H1 (cell line): Measurements from ENCODE around the gene DNAH12. TPM values are rescaled to one million over a fixed set of nuclear protein-coding genes. Genes with fewer than 3 reads are reported as not detected.

ENCODE experiments used
- CTCF ChIA-PET: fragments of 300-600 bp; sonication (Branson Sonifier 250); formaldehyde crosslinking; loops from one replicate; lab custom pipeline; 2021; ENCODE audit not compliant: partially characterized antibody; lab: Charles Lee
- POLR2A ChIA-PET: fragments of 300-600 bp; sonication (Branson Sonifier 250); formaldehyde crosslinking; loops from one replicate; lab custom pipeline; 2021; ENCODE audit warnings: inconsistent platforms; ENCODE audit not compliant: partially characterized antibody; lab: Charles Lee
- DNase-seq, 2 experiments: peaks; one replicate each; pipeline versions ENCODE4 v3.0.0 to v3.0.0-alpha.2; 2010 to 2022; ENCODE audit warnings: low spot score in 2 of 2, low read depth in 1 of 2, mixed read lengths in 1 of 2
- FAIRE-seq: peaks from 2 replicates; lab custom pipeline; 2011; peaks lifted over from hg19 to GRCh38; lab: Jason Lieb, UNC
- H2AFZ ChIP-seq: 2 replicates; pipeline ENCODE4 v1.8.1; 2012; ENCODE audit warnings: low read length, inconsistent platforms
- H2AK5ac ChIP-seq: 2 replicates; pipeline ENCODE4 v1.6.1; 2013; ENCODE audit warnings: low read depth, low read length
- H2BK120ac ChIP-seq: replicated peaks from 2 replicates; pipeline ENCODE3; 2013; ENCODE audit warnings: low read depth, low read length, inconsistent platforms
- H2BK12ac ChIP-seq: 2 replicates; pipeline ENCODE4 v1.6.1; 2013; ENCODE audit warnings: low read depth, low read length
- H2BK15ac ChIP-seq: 2 replicates; pipeline ENCODE4 v1.6.1; 2013; ENCODE audit warnings: low read length
- H2BK20ac ChIP-seq: 2 replicates; pipeline ENCODE4 v1.6.1; 2013; ENCODE audit warnings: low read length
- H2BK5ac ChIP-seq: 2 replicates; pipeline ENCODE4 v1.6.1; 2013; ENCODE audit warnings: low read depth, low read length
- H3K14ac ChIP-seq: 2 replicates; pipeline ENCODE4 v1.6.1; 2013; ENCODE audit warnings: inconsistent platforms; ENCODE audit not compliant: insufficient read length
- H3K18ac ChIP-seq: 2 replicates; pipeline ENCODE4 v1.6.1; 2013; ENCODE audit warnings: low read length; ENCODE audit errors: extremely low read depth
- H3K23ac ChIP-seq: 2 replicates; pipeline ENCODE4 v1.6.1; 2013; ENCODE audit warnings: inconsistent platforms; ENCODE audit not compliant: insufficient read length
- H3K23me2 ChIP-seq: 2 replicates; pipeline ENCODE4 v1.6.1; 2013; ENCODE audit warnings: low read depth, low read length
- H3K27ac ChIP-seq: 2 replicates; pipeline ENCODE4 v1.6.1; 2011; ENCODE audit warnings: low read depth, low read length, inconsistent platforms
- H3K27me3 ChIP-seq, 4 experiments: replicated peaks in 1 of 4; 1 replicate in 1 of 4; 2 replicates in 3 of 4; pipeline versions ENCODE4 v1.6.1 to v1.8.1; 2011 to 2013; ENCODE audit warnings: low read length in 3 of 4, mild to moderate bottlenecking in 3 of 4, inconsistent platforms in 2 of 4, mixed read lengths in 2 of 4, moderate library complexity in 1 of 4; ENCODE audit not compliant: control insufficient read depth in 3 of 4, insufficient read depth in 3 of 4; ENCODE audit errors: extremely low read depth in 1 of 4
- H3K36me3 ChIP-seq, 4 experiments: 2 replicates each; pipeline versions ENCODE4 v1.6.1 to v1.8.1; 2011 to 2013; ENCODE audit warnings: mild to moderate bottlenecking in 4 of 4, low read length in 3 of 4, moderate library complexity in 2 of 4, control low read depth in 1 of 4, inconsistent platforms in 1 of 4; ENCODE audit not compliant: insufficient read depth in 4 of 4, control insufficient read depth in 2 of 4
- H3K4ac ChIP-seq: replicated peaks from 2 replicates; pipeline ENCODE3; 2013; ENCODE audit warnings: low read length, low read depth, mixed read lengths, inconsistent platforms; ENCODE audit not compliant: insufficient read length
- H3K4me1 ChIP-seq, 4 experiments: replicated peaks in 1 of 4; 1 replicate in 1 of 4; 2 replicates in 3 of 4; pipeline versions ENCODE4 v1.6.1 to v1.8.1; 2011 to 2013; ENCODE audit warnings: low read length in 3 of 4, inconsistent platforms in 2 of 4, mixed read lengths in 1 of 4; ENCODE audit not compliant: insufficient read depth in 4 of 4, control insufficient read depth in 3 of 4
- H3K4me2 ChIP-seq, 2 experiments: 2 replicates each; pipeline versions ENCODE4 v1.6.1 to v1.8.1; 2011 to 2013; ENCODE audit warnings: low read depth in 2 of 2, low read length in 2 of 2, control low read depth in 1 of 2, inconsistent platforms in 1 of 2, mild to moderate bottlenecking in 1 of 2; ENCODE audit not compliant: insufficient read depth in 1 of 2
- H3K4me3 ChIP-seq, 4 experiments: fragments of 200-600, 300-600 bp in 1 of 4; sonication (generic), shearing (Covaris generic), sonication (Bioruptor Twin) in 1 of 4; 2 replicates each; pipeline versions ENCODE4 v1.5.1 to v1.8.1; 2011 to 2016; ENCODE audit warnings: low read length in 4 of 4, low read depth in 3 of 4, control low read depth in 2 of 4, inconsistent platforms in 2 of 4, mild to moderate bottlenecking in 2 of 4, mixed read lengths in 1 of 4, moderate library complexity in 1 of 4; ENCODE audit not compliant: insufficient read depth in 2 of 4; ENCODE audit errors: extremely low read depth in 1 of 4
- H3K56ac ChIP-seq: replicated peaks from 2 replicates; pipeline ENCODE3; 2013; ENCODE audit warnings: low read depth, mild to moderate bottlenecking, mixed read lengths, low read length, inconsistent platforms; ENCODE audit not compliant: insufficient read length
- H3K79me1 ChIP-seq: 2 replicates; pipeline ENCODE4 v1.6.1; 2013; ENCODE audit warnings: low read depth, low read length, control low read depth
- H3K79me2 ChIP-seq, 2 experiments: 2 replicates each; pipeline versions ENCODE4 v1.6.1 to v1.8.1; 2012 to 2013; ENCODE audit warnings: low read length in 2 of 2, mild to moderate bottlenecking in 2 of 2, inconsistent platforms in 1 of 2; ENCODE audit not compliant: insufficient read depth in 2 of 2, control insufficient read depth in 1 of 2
- H3K9ac ChIP-seq, 4 experiments: replicated peaks in 1 of 4; 1 replicate in 1 of 4; 2 replicates in 3 of 4; pipeline versions ENCODE4 v1.6.1 to v1.8.1; 2011 to 2013; ENCODE audit warnings: low read depth in 3 of 4, low read length in 3 of 4, control low read depth in 2 of 4, mild to moderate bottlenecking in 2 of 4, moderate library complexity in 2 of 4, inconsistent platforms in 1 of 4; ENCODE audit errors: extremely low read depth in 1 of 4
- H3K9me3 ChIP-seq, 2 experiments: 2 replicates each; pipeline versions ENCODE4 v1.6.1 to v1.8.1; 2012 to 2013; ENCODE audit warnings: mild to moderate bottlenecking in 2 of 2, moderate library complexity in 2 of 2, control low read depth in 1 of 2, inconsistent platforms in 1 of 2, low read depth in 1 of 2, low read length in 1 of 2, mixed read lengths in 1 of 2; ENCODE audit not compliant: insufficient read depth in 2 of 2
- H4K20me1 ChIP-seq, 2 experiments: replicated peaks in 1 of 2; 2 replicates each; pipeline versions ENCODE3 to v1.8.1; 2011 to 2013; ENCODE audit warnings: inconsistent platforms in 2 of 2, low read length in 2 of 2, mild to moderate bottlenecking in 1 of 2; ENCODE audit not compliant: insufficient read depth in 2 of 2, control insufficient read depth in 1 of 2
- H4K5ac ChIP-seq: 2 replicates; pipeline ENCODE4 v1.6.1; 2013; ENCODE audit warnings: low read length, low read depth, mixed read lengths, inconsistent platforms; ENCODE audit not compliant: insufficient read length
- H4K8ac ChIP-seq: 2 replicates; pipeline ENCODE4 v1.8.0; 2013; ENCODE audit warnings: mild to moderate bottlenecking, moderate library complexity, low read length, inconsistent platforms; ENCODE audit not compliant: insufficient read depth; ENCODE audit errors: extremely low read depth
- H4K91ac ChIP-seq: replicated peaks from 2 replicates; pipeline ENCODE3; 2013; ENCODE audit warnings: low read length, mixed read lengths, inconsistent platforms; ENCODE audit not compliant: insufficient read length
- ASH2L ChIP-seq: fragments of 200-600, 300-600 bp; sonication (generic); IDR thresholded peaks from one replicate; pipeline ENCODE4 v1.7.1; 2017; ENCODE audit warnings: low read length
- CBX5 ChIP-seq: fragments of 300-800, 300-1000 bp; sonication (generic); IDR thresholded peaks from 2 replicates; pipeline ENCODE4 v1.7.1; 2016; ENCODE audit warnings: antibody characterized with exemption, low read length, low read depth
- CTBP2 ChIP-seq: IDR thresholded peaks from 2 replicates; pipeline ENCODE4 v1.7.0; 2011; ENCODE audit warnings: borderline replicate concordance, mild to moderate bottlenecking, moderate library complexity, mixed read lengths, low read length; ENCODE audit not compliant: insufficient read depth, insufficient read length
- NRF1 ChIP-seq: IDR thresholded peaks from 2 replicates; pipeline ENCODE4 v1.6.1; 2011; ENCODE audit warnings: mild to moderate bottlenecking, low read depth, low read length, improper control_type of control experiment
- POLR2A ChIP-seq, 2 experiments: IDR thresholded peaks; 1 replicate in 1 of 2; 2 replicates in 1 of 2; pipeline ENCODE4 v1.6.1; 2011; ENCODE audit warnings: low read depth in 2 of 2, low read length in 2 of 2, mild to moderate bottlenecking in 2 of 2; ENCODE audit errors: control extremely low read depth in 1 of 2
- POLR2AphosphoS5 ChIP-seq: IDR thresholded peaks from 2 replicates; pipeline ENCODE4 v1.6.1; 2011; ENCODE audit warnings: low read depth, low read length
- SAP30 ChIP-seq: fragments of 300-600 bp; sonication (generic); IDR thresholded peaks from 2 replicates; pipeline ENCODE4 v1.7.1; 2012; ENCODE audit warnings: low read length, moderate library complexity, mild to moderate bottlenecking, inconsistent platforms; ENCODE audit not compliant: insufficient read depth, insufficient replicate concordance
- SIN3A ChIP-seq, 2 experiments: IDR thresholded peaks in 1 of 2; conservative IDR thresholded peaks in 1 of 2; 2 replicates each; pipeline ENCODE4 v1.6.1; 2011 to 2012; ENCODE audit warnings: low read length in 2 of 2, improper control_type of control experiment in 1 of 2, low read depth in 1 of 2, mild to moderate bottlenecking in 1 of 2
- SP4 ChIP-seq: IDR thresholded peaks from 2 replicates; pipeline ENCODE4 v1.6.1; 2012; ENCODE audit warnings: low read length, inconsistent platforms
- TAF7 ChIP-seq: optimal IDR thresholded peaks from 2 replicates; pipeline ENCODE3; 2011; ENCODE audit warnings: low read depth, mild to moderate bottlenecking, inconsistent platforms, low read length, moderate library complexity, borderline replicate concordance
- YY1 ChIP-seq: IDR thresholded peaks from 2 replicates; pipeline ENCODE4 v1.6.1; 2011; ENCODE audit warnings: low read depth, mild to moderate bottlenecking, low read length
- WGBS, 2 experiments: shearing (Covaris generic) in 1 of 2; methylation state at CpG; one replicate each; pipeline versions ENCODE4 v1.1.6 to v1.1.7; 2013 to 2015; ENCODE audit warnings: low lambda C conversion rate in 2 of 2, mixed read lengths in 2 of 2, inconsistent platforms in 1 of 2, low coverage in 1 of 2, missing lambda C conversion rate in 1 of 2; ENCODE audit not compliant: insufficient replicate concordance in 2 of 2, insufficient coverage in 1 of 2, insufficient read length in 1 of 2; ENCODE audit errors: extremely low coverage in 1 of 2, missing lambda C conversion rate in 1 of 2; 5-methylcytosine and 5-hydroxymethylcytosine counted together
- polyA plus RNA-seq, 7 experiments: library from polyadenylated mRNA; depleted of rRNA in 3 of 7; stranded (reverse) in 5 of 7; unstranded in 2 of 7; fragments of >200 nt in 5 of 7; fragments of 200-250 nt in 2 of 7; gene quantifications; 1 replicate in 5 of 7; 2 replicates in 1 of 7; 4 replicates in 1 of 7; pipeline versions ENCODE4 v1.2.1 to v1.2.3, GENCODE V29; 2011 to 2013; ENCODE audit warnings: missing spikeins in 2 of 7, mixed read lengths in 2 of 7
- total RNA-seq: library from RNA; stranded (reverse); fragmentation: NEBNext Ultra II Directional; extraction: Animal tissue kit (Norgen Biotek cat#: 25700); gene quantifications from 2 replicates; pipeline ENCODE4 v1.2.1, GENCODE V29; 2021
- TF ChIP-seq, protein P1 (sequence below): IDR thresholded peaks from 2 replicates; pipeline ENCODE4 v1.6.1; 2012; ENCODE audit warnings: inconsistent platforms

Gene DNAH12
- total and polyA plus RNA-seq, 2 of the 8 experiments (the other 6 are each of a cell fraction or from before 2014, with no cell fraction given), result not detected

- Histone ChIP-seq H2BK120ac (no peak overlapping the region), H3K79me1 (no peaks in the 10 kb centered on the region), H4K5ac (no peak overlapping the region), H3K79me2 (no peaks in the 10 kb centered on the region), H3K9ac (no peak overlapping the region), H3K23ac (no peak overlapping the region), H3K9me3 (no peaks in the 10 kb centered on the region), H3K36me3 (no peaks in the 10 kb centered on the region), H2AFZ (no peak overlapping the region), H3K18ac (no peak overlapping the region), H3K4me3 (no peak overlapping the region), H4K8ac (no peak overlapping the region), H4K20me1 (no peaks in the 10 kb centered on the region), H3K4me2 (no peak overlapping the region), H3K27ac (no peak overlapping the region), H4K91ac (no peak overlapping the region), H3K56ac (no peak overlapping the region), H2BK15ac (no peak overlapping the region), H3K27me3 (no peaks in the 10 kb centered on the region), H3K23me2 (no peaks in the 10 kb centered on the region), H3K14ac (no peak overlapping the region), H2BK20ac (no peak overlapping the region), H2BK5ac (no peak overlapping the region), H2BK12ac (no peak overlapping the region), H3K4me1 (no peaks in the 10 kb centered on the region), H3K4ac (no peak overlapping the region), H2AK5ac (no peak overlapping the region)
- ChIA-PET CTCF (no interaction called here), POLR2A (no interaction called here)
- 75% methylated on average over 2 of the region's 2 CpGs; no CpG with 5 or more reads in 1 of the 2 experiments for WGBS, 2 experiments
- no peak for DNase-seq
- TF ChIP-seq YY1, result no peak
- no peak for TF ChIP-seq ASH2L
- no peak for TF ChIP-seq POLR2A (IDR thresholded peaks at IDR 0.05; ENCODE audit: control extremely low read depth in 1 of 2, low read depth in 2 of 2, low read length in 2 of 2)
- TF ChIP-seq NRF1, result no peak
- TF ChIP-seq CBX5, result no peak
- no peak for TF ChIP-seq POLR2AphosphoS5
- TF ChIP-seq, protein P1, sequence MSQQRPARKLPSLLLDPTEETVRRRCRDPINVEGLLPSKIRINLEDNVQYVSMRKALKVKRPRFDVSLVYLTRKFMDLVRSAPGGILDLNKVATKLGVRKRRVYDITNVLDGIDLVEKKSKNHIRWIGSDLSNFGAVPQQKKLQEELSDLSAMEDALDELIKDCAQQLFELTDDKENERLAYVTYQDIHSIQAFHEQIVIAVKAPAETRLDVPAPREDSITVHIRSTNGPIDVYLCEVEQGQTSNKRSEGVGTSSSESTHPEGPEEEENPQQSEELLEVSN, result no peak
- no peak for TF ChIP-seq CTBP2
- no peak for TF ChIP-seq SAP30
- no peak for TF ChIP-seq SP4
- no peak for TF ChIP-seq SIN3A (conservative IDR thresholded peaks at IDR 0.05 in 1 of 2, IDR thresholded peaks at IDR 0.05 in 1 of 2; ENCODE audit: low read depth in 1 of 2, low read length in 2 of 2)
- no peak for TF ChIP-seq TAF7
- FAIRE-seq, result no peak
Measured at GRCh38 chr3:57409471-57409870, 134.7 kb downstream of the DNAH12 start.
